WTC11 (cell line): ENCODE measurements around the gene CDK8. TPM values are rescaled to one million over a fixed set of nuclear protein-coding genes. Genes with fewer than 3 reads are reported as not detected.

Experiments used
- ATAC-seq: fragments of 200-7000 bp; cut with Tn5 transposase; 2 replicates; pipeline ENCODE4 v1.10.0; 2021; ENCODE audit warnings: mild to moderate bottlenecking, moderate library complexity
- CTCF ChIA-PET: fragments of 300-600 bp; sonication (Branson Sonifier 250); formaldehyde crosslinking; loops from one replicate; lab custom pipeline; 2021; ENCODE audit warnings: antibody characterized with exemption; lab: Charles Lee
- POLR2A ChIA-PET: fragments of 350-600 bp; sonication (Branson Sonifier 250); formaldehyde crosslinking; loops from one replicate; lab custom pipeline; 2021; ENCODE audit warnings: antibody characterized with exemption; lab: Charles Lee
- DNase-seq: peaks from one replicate; pipeline ENCODE4 v3.0.0; 2021; ENCODE audit warnings: low spot score
- H3K27ac Mint-ChIP-seq: 2 replicates; pipeline ENCODE4 v1.8.0; 2021; ENCODE audit warnings: mixed read lengths
- H3K27me3 Mint-ChIP-seq: 2 replicates; pipeline ENCODE4 v1.8.0; 2021; ENCODE audit warnings: low read depth, mild to moderate bottlenecking, moderate library complexity, mixed read lengths
- H3K36me3 Mint-ChIP-seq: 2 replicates; pipeline ENCODE4 v1.8.0; 2021; ENCODE audit warnings: mixed read lengths
- H3K4me1 Mint-ChIP-seq: 2 replicates; pipeline ENCODE4 v1.8.0; 2022; ENCODE audit warnings: mixed read lengths
- H3K4me3 Mint-ChIP-seq: 2 replicates; pipeline ENCODE4 v1.8.0; 2021; ENCODE audit warnings: mild to moderate bottlenecking, moderate library complexity, mixed read lengths
- H3K9me3 Mint-ChIP-seq: 2 replicates; pipeline ENCODE4 v1.8.0; 2021; ENCODE audit warnings: mixed read lengths
- ATF1 ChIP-seq: sonication (generic); formaldehyde crosslinking; IDR thresholded peaks from 2 replicates; pipeline ENCODE4 v1.8.1; 2023; ENCODE audit warnings: mild to moderate bottlenecking, moderate library complexity, missing genetic modification reagents
- HMGA2 ChIP-seq: fragments of 250-450 bp; sonication (Bioruptor Pico); IDR thresholded peaks from 2 replicates; pipeline ENCODE4 v1.4.0; 2021; ENCODE audit warnings: mild to moderate bottlenecking, moderate library complexity
- IRF2 ChIP-seq: sonication (generic); formaldehyde crosslinking; IDR thresholded peaks from 2 replicates; pipeline ENCODE4 v1.8.0; 2022; ENCODE audit warnings: low read depth, missing genetic modification reagents, borderline replicate concordance
- MXD4 ChIP-seq: fragments of 250-450 bp; sonication (Bioruptor Pico); IDR thresholded peaks from 2 replicates; pipeline ENCODE4 v1.8.0; 2021; ENCODE audit warnings: mild to moderate bottlenecking, moderate library complexity, borderline replicate concordance
- NFYB ChIP-seq: sonication (generic); formaldehyde crosslinking; conservative IDR thresholded peaks from 2 replicates; pipeline ENCODE4 v1.8.0; 2022; ENCODE audit warnings: low read depth, missing genetic modification reagents
- PRRX2 ChIP-seq: fragments of 250-450 bp; sonication (Bioruptor Pico); IDR thresholded peaks from 2 replicates; pipeline ENCODE4 v1.8.0; 2021; ENCODE audit warnings: mild to moderate bottlenecking
- RELA ChIP-seq: sonication (generic); formaldehyde crosslinking; IDR thresholded peaks from 2 replicates; pipeline ENCODE4 v1.8.1; 2022; ENCODE audit warnings: missing genetic modification reagents, mild to moderate bottlenecking, borderline replicate concordance
- TEAD1 ChIP-seq: sonication (generic); formaldehyde crosslinking; IDR thresholded peaks from 2 replicates; pipeline ENCODE4 v1.8.0; 2022; ENCODE audit warnings: mild to moderate bottlenecking, missing genetic modification reagents
- ZNF263 ChIP-seq: sonication (generic); formaldehyde crosslinking; IDR thresholded peaks from 2 replicates; pipeline ENCODE4 v1.8.1; 2022; ENCODE audit warnings: low read depth, mild to moderate bottlenecking, moderate library complexity, missing genetic modification reagents
- ZNF396 ChIP-seq: fragments of 250-450 bp; sonication (Bioruptor Pico); IDR thresholded peaks from 2 replicates; pipeline ENCODE4 v1.8.0; 2021; ENCODE audit warnings: mild to moderate bottlenecking, moderate library complexity, borderline replicate concordance
- ZNF416 ChIP-seq: fragments of 250-450 bp; sonication (Bioruptor Pico); IDR thresholded peaks from 2 replicates; pipeline ENCODE4 v1.9.0; 2021; ENCODE audit warnings: mild to moderate bottlenecking, inconsistent platforms
- ZNF671 ChIP-seq: fragments of 250-450 bp; sonication (Bioruptor Pico); IDR thresholded peaks from 2 replicates; pipeline ENCODE4 v1.8.0; 2021; ENCODE audit warnings: mild to moderate bottlenecking
- total RNA-seq: library from RNA; stranded (reverse); gene quantifications from 3 replicates; pipeline ENCODE4 v1.2.3, GENCODE V29; 2021
- TF ChIP-seq, protein P1 (sequence below): sonication (generic); formaldehyde crosslinking; IDR thresholded peaks from 2 replicates; pipeline ENCODE4 v1.8.1; 2022; ENCODE audit warnings: mild to moderate bottlenecking, missing genetic modification reagents, moderate library complexity, borderline replicate concordance
- TF ChIP-seq, protein P2 (sequence below): sonication (generic); formaldehyde crosslinking; IDR thresholded peaks from 2 replicates; pipeline ENCODE4 v1.8.1; 2023; ENCODE audit warnings: mild to moderate bottlenecking, missing genetic modification reagents, borderline replicate concordance
- TF ChIP-seq, protein P3 (sequence below): fragments of 250-450 bp; sonication (Bioruptor Pico); IDR thresholded peaks from 2 replicates; pipeline ENCODE4 v1.9.0; 2021; ENCODE audit warnings: mild to moderate bottlenecking
- TF ChIP-seq, protein P4 (sequence below): sonication (generic); formaldehyde crosslinking; IDR thresholded peaks from 2 replicates; pipeline ENCODE4 v1.8.0; 2022; ENCODE audit warnings: mild to moderate bottlenecking, missing genetic modification reagents
- TF ChIP-seq, protein P5 (sequence below): sonication (generic); formaldehyde crosslinking; IDR thresholded peaks from 2 replicates; pipeline ENCODE4 v1.8.0; 2022; ENCODE audit warnings: mild to moderate bottlenecking, missing genetic modification reagents
- TF ChIP-seq, protein P6 (sequence below): sonication (generic); formaldehyde crosslinking; IDR thresholded peaks from 2 replicates; pipeline ENCODE4 v1.8.1; 2023; ENCODE audit warnings: mild to moderate bottlenecking, missing genetic modification reagents
- TF ChIP-seq, protein P7 (sequence below): sonication (generic); formaldehyde crosslinking; IDR thresholded peaks from 2 replicates; pipeline ENCODE4 v1.8.1; 2023; ENCODE audit warnings: mild to moderate bottlenecking, moderate library complexity, missing genetic modification reagents
- TF ChIP-seq, protein P8 (sequence below): sonication (generic); formaldehyde crosslinking; IDR thresholded peaks from 2 replicates; pipeline ENCODE4 v1.8.1; 2023; ENCODE audit warnings: mild to moderate bottlenecking, missing genetic modification reagents, moderate library complexity

The CDK8 gene
- total RNA-seq, 1 experiment from 2014 or later = 21.4 TPM

DNA sequence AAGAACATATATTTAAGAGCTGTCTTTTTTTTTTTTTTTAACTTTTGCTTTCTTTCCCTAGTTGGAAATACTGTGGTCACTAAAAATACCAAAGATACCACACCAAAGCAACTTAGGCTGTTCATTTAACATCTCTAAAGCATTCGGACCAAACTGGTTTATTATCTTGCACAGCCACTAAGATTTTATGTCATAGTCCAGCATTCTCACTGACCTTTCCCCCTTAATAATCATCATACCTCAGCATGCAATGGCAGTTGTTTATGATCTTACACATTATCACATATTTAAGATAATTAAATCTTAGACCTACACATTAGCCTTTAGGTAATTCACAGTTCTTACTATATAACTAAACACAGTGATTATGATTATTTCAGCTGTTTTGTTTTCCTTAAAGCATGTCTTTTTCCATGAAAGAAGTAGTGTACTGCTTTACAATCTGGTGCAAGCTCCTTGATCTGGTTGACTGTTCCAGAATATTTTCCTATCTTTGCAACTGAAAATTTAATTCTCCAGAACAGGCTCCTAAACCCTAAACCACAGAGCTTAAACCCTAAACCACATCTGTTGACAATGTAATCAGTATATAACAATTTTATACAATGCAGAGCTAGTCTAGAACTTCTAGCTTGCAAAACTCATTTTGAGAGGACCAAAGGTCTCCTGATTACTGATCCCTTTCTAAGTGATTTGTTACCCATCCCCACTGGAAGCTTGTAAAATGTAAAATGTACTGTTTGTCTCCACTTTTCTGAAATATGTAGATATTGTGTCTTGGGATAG is 74.2 kb downstream of the CDK8 start (continued):
- TF ChIP-seq ZNF396 (no peak), TEAD1 (CRISPR knock-in tag) (no peak), IRF2 (no peak), ZNF671 (CRISPR knock-in tag) (no peak), ZNF416 (CRISPR knock-in tag) (no peak), NFYB (CRISPR knock-in tag) (no peak), RELA (CRISPR knock-in tag) (no peak)

DNA sequence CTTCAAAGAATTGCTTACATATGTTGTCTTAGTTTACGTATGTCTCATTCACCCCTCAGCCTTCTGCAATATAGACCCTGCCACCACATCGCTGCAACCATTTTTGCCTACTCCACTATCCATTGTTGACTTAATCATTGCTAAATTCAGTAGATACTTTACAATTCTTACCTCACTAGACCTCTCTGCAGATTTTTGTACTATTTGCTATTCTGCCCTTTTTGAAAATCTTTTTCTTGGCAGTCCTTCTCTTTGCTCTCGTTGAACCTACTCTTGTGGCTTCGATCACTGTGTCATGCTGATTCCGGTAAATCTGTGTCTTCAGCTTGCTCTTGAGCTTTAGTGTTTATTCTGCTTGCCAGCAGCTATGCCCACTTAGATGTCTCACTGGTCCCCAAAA is 81.2 kb downstream of the CDK8 start:
- H3K4me1 Mint-ChIP-seq = peaks cover 18% of the 10 kb centered on the region
- POLR2A ChIA-PET = no interaction called here
- no peak for TF ChIP-seq ATF1
- TF ChIP-seq, protein P1, sequence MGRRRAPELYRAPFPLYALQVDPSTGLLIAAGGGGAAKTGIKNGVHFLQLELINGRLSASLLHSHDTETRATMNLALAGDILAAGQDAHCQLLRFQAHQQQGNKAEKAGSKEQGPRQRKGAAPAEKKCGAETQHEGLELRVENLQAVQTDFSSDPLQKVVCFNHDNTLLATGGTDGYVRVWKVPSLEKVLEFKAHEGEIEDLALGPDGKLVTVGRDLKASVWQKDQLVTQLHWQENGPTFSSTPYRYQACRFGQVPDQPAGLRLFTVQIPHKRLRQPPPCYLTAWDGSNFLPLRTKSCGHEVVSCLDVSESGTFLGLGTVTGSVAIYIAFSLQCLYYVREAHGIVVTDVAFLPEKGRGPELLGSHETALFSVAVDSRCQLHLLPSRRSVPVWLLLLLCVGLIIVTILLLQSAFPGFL (CRISPR knock-in tag) = no peak
- TF ChIP-seq HMGA2 (CRISPR knock-in tag) = no peak
- TF ChIP-seq, protein P2, sequence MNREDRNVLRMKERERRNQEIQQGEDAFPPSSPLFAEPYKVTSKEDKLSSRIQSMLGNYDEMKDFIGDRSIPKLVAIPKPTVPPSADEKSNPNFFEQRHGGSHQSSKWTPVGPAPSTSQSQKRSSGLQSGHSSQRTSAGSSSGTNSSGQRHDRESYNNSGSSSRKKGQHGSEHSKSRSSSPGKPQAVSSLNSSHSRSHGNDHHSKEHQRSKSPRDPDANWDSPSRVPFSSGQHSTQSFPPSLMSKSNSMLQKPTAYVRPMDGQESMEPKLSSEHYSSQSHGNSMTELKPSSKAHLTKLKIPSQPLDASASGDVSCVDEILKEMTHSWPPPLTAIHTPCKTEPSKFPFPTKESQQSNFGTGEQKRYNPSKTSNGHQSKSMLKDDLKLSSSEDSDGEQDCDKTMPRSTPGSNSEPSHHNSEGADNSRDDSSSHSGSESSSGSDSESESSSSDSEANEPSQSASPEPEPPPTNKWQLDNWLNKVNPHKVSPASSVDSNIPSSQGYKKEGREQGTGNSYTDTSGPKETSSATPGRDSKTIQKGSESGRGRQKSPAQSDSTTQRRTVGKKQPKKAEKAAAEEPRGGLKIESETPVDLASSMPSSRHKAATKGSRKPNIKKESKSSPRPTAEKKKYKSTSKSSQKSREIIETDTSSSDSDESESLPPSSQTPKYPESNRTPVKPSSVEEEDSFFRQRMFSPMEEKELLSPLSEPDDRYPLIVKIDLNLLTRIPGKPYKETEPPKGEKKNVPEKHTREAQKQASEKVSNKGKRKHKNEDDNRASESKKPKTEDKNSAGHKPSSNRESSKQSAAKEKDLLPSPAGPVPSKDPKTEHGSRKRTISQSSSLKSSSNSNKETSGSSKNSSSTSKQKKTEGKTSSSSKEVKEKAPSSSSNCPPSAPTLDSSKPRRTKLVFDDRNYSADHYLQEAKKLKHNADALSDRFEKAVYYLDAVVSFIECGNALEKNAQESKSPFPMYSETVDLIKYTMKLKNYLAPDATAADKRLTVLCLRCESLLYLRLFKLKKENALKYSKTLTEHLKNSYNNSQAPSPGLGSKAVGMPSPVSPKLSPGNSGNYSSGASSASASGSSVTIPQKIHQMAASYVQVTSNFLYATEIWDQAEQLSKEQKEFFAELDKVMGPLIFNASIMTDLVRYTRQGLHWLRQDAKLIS (CRISPR knock-in tag) = no peak
- TF ChIP-seq, protein P3, sequence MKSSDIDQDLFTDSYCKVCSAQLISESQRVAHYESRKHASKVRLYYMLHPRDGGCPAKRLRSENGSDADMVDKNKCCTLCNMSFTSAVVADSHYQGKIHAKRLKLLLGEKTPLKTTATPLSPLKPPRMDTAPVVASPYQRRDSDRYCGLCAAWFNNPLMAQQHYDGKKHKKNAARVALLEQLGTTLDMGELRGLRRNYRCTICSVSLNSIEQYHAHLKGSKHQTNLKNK (CRISPR knock-in tag) = no peak
- TF ChIP-seq, protein P4, sequence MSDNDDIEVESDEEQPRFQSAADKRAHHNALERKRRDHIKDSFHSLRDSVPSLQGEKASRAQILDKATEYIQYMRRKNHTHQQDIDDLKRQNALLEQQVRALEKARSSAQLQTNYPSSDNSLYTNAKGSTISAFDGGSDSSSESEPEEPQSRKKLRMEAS (CRISPR knock-in tag) = no peak
- no peak for TF ChIP-seq NFYB (CRISPR knock-in tag)
- TF ChIP-seq ZNF263 (CRISPR knock-in tag) = no peak
- TF ChIP-seq, protein P5, sequence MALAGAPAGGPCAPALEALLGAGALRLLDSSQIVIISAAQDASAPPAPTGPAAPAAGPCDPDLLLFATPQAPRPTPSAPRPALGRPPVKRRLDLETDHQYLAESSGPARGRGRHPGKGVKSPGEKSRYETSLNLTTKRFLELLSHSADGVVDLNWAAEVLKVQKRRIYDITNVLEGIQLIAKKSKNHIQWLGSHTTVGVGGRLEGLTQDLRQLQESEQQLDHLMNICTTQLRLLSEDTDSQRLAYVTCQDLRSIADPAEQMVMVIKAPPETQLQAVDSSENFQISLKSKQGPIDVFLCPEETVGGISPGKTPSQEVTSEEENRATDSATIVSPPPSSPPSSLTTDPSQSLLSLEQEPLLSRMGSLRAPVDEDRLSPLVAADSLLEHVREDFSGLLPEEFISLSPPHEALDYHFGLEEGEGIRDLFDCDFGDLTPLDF (CRISPR knock-in tag) = no peak
- TF ChIP-seq, protein P6, sequence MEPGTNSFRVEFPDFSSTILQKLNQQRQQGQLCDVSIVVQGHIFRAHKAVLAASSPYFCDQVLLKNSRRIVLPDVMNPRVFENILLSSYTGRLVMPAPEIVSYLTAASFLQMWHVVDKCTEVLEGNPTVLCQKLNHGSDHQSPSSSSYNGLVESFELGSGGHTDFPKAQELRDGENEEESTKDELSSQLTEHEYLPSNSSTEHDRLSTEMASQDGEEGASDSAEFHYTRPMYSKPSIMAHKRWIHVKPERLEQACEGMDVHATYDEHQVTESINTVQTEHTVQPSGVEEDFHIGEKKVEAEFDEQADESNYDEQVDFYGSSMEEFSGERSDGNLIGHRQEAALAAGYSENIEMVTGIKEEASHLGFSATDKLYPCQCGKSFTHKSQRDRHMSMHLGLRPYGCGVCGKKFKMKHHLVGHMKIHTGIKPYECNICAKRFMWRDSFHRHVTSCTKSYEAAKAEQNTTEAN (CRISPR knock-in tag) = no peak
- TF ChIP-seq PRRX2 (CRISPR knock-in tag) = no peak
- TF ChIP-seq, protein P7, sequence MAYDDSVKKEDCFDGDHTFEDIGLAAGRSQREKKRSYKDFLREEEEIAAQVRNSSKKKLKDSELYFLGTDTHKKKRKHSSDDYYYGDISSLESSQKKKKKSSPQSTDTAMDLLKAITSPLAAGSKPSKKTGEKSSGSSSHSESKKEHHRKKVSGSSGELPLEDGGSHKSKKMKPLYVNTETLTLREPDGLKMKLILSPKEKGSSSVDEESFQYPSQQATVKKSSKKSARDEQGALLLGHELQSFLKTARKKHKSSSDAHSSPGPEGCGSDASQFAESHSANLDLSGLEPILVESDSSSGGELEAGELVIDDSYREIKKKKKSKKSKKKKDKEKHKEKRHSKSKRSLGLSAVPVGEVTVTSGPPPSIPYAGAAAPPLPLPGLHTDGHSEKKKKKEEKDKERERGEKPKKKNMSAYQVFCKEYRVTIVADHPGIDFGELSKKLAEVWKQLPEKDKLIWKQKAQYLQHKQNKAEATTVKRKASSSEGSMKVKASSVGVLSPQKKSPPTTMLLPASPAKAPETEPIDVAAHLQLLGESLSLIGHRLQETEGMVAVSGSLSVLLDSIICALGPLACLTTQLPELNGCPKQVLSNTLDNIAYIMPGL (CRISPR knock-in tag) = no peak
- TF ChIP-seq, protein P8, sequence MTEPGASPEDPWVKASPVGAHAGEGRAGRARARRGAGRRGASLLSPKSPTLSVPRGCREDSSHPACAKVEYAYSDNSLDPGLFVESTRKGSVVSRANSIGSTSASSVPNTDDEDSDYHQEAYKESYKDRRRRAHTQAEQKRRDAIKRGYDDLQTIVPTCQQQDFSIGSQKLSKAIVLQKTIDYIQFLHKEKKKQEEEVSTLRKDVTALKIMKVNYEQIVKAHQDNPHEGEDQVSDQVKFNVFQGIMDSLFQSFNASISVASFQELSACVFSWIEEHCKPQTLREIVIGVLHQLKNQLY (CRISPR knock-in tag) = no peak
- no peak for TF ChIP-seq RELA (CRISPR knock-in tag)
- no peak for TF ChIP-seq IRF2
- no peak for TF ChIP-seq MXD4 (CRISPR knock-in tag)

More for the DNA sequence above, 81.2 kb downstream of the CDK8 start:
- H3K9me3 Mint-ChIP-seq = no peaks in the 10 kb centered on the region
- no peaks in the 10 kb centered on the region for H3K36me3 Mint-ChIP-seq
- no peak for ATAC-seq
- CTCF ChIA-PET = no interaction called here
- DNase-seq = no peak
- no peak overlapping the region for H3K27ac Mint-ChIP-seq
- H3K4me3 Mint-ChIP-seq = no peak overlapping the region
- no peaks in the 10 kb centered on the region for H3K27me3 Mint-ChIP-seq
